ENCODE measurements around the gene PRUNE2.

- TF ChIP-seq CTCF (IDR thresholded peaks at IDR 0.05) (no peak), POLR2A (IDR thresholded peaks at IDR 0.05) (no peak), POLR2AphosphoS5 (IDR thresholded peaks at IDR 0.05) (no peak)
These were observed 105.0 kb downstream of the PRUNE2 start for GRCh38 chr9:76800901-76801300.

All from breast epithelium (tissue), 3 donors.